GM19193 (cell line): Measurements from ENCODE around the gene MAL.

ENCODE experiments used
- POLR2A ChIP-seq: IDR thresholded peaks from 4 replicates; pipeline ENCODE4 v1.6.1; 2011; ENCODE audit not compliant: insufficient read depth, insufficient read length; ENCODE audit errors: extremely low read depth

MAL gene

DNA sequence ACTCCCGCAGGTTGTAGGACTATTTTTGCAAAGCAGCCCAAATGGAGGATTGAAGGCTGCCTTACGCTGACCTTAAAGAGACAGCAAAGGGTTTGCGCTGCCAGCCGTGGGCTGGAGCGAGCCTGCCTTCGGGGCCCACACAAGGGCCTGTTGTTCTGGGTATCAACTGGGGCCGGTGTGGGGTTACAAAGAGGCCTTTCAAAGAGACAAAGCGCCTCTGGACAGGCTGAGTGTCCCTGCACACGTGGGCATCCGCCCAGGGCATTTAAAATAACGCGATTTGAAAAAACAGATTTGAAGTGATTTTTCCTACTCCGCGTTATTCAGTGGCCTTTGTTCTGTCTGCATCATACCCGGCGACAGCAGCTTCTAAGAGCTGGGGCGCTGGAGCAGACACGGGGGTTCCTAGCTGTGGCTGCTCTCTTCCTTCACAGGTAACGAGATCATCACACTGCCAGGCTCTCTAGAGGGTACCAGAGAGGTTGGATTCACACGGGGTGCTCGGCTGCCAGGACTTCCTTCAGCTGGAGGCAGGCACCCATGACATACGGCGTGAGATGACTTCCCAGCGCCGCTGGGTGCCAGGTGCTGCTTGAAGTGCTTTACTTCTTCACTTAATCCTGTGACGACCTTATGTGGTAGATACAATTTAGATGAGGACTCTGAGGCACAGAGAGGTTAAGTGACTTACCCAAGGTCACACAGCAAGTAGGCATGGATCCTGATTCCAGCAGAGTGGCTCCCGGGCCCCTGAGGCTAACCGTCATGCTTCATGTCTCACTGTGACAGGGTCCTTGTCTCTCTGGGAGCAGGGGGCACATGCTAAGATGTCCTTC is 32.2 kb downstream of the MAL start:
- TF ChIP-seq POLR2A: no peak

- no peak for TF ChIP-seq POLR2A
Observed at GRCh38 chr2:95058466-95058988, 33.0 kb downstream of the MAL start.

- TF ChIP-seq POLR2A: no peak
Observed at GRCh38 chr2:95058989-95059641, 33.6 kb downstream of the MAL start.

DNA sequence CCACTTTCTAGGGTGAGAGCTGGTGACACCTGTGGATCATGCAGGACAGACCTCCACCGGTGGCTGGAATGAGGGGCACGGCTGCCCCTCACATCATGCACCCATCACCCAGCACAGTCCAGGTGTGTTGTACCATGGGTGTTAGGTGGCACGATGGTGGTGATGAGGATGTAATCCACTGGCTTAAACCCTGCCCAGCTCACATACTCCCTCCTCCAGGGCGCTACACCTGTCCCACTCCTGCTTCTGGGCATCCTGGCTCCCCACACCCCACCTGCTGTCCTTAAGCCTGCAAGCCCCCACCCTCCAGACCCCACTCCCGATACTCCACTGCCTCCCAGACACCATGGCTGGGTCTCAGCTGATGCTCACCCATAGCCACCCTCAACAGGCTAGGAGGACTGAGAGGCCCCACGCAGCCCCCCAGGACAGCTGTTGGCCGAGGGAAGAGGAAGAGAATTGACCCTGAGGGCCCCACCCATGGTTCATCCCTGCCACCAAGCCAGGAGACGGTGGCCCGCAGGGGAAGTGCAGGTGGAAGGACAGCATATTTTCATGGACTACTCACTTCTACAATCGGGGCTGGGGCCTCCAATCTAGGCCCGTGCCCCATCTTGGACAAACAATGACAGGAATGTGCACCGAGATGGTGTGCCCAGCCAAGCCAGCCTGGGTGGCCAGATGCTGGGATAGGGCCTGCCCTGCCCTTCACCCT is 34.3 kb downstream of the MAL start:
- no peak for TF ChIP-seq POLR2A

DNA sequence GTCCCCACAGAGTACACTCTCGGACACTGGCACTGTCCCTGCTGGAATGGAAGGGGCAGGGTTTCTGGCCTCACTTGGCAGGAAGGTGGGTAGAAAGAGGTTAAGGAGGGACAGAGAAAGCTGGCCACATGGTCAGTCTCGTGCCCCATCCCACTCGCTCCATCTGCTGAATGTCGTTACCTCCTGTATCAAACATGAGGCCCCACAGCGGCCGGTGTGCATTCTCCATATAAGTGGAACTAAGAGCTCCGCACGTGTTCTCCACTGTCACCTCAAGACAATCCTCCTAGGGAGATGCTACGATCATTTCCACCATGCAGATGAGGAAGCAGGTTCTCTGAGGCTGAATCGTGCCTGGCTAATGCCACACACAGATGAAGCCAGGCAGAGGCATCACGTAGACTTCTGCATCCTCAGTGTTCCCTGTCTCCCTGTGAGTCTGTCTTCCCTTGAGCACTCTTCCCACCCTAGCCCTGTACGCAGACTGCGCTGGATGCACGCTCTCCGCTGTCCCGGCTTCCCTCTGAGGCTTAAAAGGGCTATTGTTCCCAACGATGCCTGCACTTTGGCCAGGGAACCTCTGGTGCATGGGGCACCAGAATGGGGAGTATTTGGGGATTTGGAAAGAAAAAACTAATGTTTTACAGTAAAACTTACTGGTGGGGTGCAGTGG is 35.1 kb downstream of the MAL start:
- no peak for TF ChIP-seq POLR2A

DNA sequence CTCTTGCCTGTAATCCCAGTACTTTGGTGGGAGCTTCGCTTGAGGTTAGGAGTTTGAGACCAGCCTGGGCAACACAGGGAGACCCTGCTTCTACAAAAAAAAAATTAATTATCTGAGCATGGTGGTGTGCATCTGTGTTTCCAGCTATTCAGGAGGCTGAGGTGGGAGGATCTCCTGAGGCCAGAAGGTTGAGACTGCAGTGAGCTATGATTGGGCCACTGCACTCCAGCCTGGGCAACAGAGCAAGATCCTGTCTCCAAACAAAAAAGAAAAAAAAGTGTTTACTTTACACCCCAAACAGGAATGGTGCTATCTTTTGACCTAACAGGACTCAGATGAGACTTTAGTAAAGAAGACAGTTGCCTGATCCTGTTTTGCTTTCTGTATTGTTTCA is 35.6 kb downstream of the MAL start:
- TF ChIP-seq POLR2A: no peak

DNA sequence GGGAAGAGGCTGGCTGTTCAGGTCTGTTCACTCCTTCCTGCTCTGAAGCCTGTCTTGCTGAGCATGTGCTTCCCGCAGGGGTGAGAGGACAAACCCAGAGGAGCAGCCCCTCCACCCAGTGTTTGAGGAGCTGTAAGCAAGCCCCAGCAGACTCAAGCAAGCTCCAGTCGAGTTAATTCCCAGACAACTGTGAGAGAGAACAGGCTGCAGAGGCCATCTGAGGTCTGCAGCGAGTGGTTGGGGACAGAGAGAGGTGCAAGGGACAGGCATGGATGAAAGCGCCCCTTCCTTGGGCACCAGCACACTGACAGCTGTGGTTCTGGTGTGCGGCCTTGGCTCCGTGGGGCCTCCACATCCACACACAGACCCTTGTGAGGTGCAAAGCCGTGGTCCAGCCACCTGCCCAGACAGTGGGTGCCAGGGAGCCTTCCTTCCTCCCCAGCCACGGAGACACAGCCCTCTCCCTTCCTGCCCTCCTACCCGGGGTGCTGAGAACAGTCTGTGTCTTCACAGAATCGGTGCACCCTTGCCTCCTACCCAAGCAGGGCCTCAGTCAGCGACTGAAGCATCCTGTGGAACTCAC is 36.2 kb downstream of the MAL start:
- TF ChIP-seq POLR2A: no peak

DNA sequence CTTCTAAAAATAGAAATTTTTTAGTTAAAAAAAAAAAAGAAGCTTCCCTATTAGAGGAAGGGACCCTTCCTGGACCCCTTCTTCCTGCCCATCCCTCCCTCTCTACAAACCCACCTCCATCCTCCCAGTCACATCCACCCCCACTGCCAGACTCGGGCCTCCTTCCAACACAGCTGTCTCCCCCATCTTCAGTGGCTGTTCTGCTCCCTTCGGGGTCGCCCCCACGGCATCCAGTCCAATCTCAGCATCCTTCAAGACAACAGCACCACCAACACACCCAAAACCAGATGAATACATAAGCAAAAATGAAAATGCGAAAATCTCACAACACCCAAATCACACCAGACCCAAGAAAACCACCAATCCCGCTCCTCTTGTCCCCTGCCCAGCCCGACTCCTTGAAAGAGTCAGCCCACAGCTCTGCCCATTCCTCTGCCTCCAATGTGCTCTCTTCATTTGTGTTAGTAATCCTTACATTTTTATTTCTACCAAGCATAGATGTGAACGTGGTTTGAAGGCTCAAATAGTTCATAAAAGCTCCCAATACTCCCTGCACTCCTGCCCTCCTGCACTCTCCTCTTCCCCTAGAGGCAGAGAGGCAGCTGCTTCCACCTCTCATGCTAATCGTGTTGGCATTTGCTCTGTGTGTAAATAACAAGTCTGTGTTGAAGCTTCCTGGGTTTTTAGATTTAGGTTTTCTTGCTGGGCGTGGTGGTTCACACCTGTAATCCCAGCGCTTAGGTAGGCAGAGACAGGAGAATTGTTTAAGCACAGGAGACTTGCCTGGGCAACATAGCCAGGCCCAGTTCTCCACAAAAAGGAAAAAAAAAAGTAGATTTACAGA is 37.0 kb downstream of the MAL start:
- TF ChIP-seq POLR2A: no peak

- TF ChIP-seq POLR2A: no peak
Observed at GRCh38 chr2:95063086-95063958, 37.8 kb downstream of the MAL start.

DNA sequence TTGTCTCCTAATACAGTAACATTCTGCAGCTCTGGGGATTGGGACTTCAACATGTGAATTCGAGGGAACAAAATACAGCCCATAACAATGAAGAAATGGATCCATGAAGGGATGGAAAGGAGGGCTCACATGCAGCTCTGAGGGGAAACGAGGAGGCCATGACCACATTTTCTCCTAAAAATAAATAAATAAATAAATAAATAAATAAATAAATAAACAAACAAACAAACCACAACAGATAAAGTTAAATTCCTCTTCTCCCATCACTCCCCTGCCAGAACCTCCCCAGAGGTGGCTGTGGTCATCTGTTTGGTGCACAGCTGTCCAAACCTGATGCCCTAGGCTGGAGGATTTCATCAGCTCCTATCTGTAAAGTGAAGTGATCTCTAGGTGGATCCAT is 42.7 kb downstream of the MAL start:
- no peak for TF ChIP-seq POLR2A

DNA sequence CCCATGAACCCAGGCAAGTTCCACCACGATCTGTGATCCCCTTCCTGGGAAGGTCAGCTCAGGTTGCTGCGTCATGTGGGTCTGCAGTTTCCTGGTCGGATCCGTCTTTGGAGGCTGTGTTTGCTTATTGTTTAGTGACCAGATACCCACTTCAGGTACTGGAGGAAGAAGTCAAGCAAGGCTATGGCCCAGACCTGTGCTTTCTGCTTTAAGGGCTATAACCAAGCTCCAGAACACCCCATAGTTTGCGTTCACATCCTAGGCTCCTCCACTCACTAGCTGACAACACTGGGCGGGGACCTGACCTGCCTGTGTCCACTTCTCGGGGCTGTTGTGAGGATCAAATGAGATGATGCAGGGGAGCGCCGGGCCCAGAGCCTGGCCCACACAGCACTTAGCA is 44.0 kb downstream of the MAL start:
- no peak for TF ChIP-seq POLR2A

GRCh38 chr2:95071856-95072255 is 46.3 kb downstream of the MAL start:
- TF ChIP-seq POLR2A: no peak

DNA sequence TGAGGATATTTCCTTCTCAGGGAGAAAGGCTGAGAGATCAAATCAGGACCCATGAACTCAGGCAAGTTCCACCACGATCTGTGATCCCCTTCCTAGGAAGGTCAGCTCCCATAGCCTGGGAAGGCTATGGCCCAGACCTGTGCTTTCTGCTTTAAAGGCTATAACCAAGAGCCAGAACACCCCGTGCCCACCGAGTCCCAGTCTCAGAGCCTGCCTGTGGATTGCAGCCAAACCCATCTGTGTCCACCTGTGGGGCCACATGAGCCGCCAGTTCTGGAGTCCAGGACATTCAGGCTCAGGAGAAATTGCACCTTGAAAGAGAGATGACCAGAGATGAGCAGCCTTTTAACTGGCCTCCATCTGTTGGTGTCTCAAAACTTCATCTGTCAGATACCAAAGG is 46.9 kb downstream of the MAL start:
- no peak for TF ChIP-seq POLR2A
